HepG2 (cell line): Measurements from ENCODE around the gene ABCC1. TPM values are rescaled to one million over a fixed set of nuclear protein-coding genes. Genes with fewer than 3 reads are reported as not detected.

ENCODE experiments used
- BCL6 ChIP-seq: IDR thresholded peaks from 2 replicates; pipeline ENCODE4 v1.6.1; 2016; ENCODE audit warnings: missing genetic modification reagents, missing compliant biosample characterization
- HMG20B ChIP-seq: conservative IDR thresholded peaks from 2 replicates; pipeline ENCODE4 v1.6.1; 2016; ENCODE audit warnings: missing genetic modification reagents, missing compliant biosample characterization
- SYNCRIP ChIP-seq: fragments of 200-400 bp; formaldehyde crosslinking; IDR thresholded peaks from 2 replicates; pipeline ENCODE4 v1.6.1; 2018; ENCODE audit warnings: mild to moderate bottlenecking, low read depth, low read length; ENCODE audit not compliant: insufficient read depth
- ZFP36L2 ChIP-seq: sonication (generic); formaldehyde crosslinking; IDR thresholded peaks from 2 replicates; pipeline ENCODE4 v1.4.0; 2020; ENCODE audit warnings: missing genetic modification reagents
- ZNF136 ChIP-seq: sonication (generic); formaldehyde crosslinking; IDR thresholded peaks from 2 replicates; pipeline ENCODE4 v1.8.1; 2022; ENCODE audit warnings: low read depth, mild to moderate bottlenecking, moderate library complexity, missing genetic modification reagents
- ZNF460 ChIP-seq: sonication (generic); formaldehyde crosslinking; IDR thresholded peaks from 2 replicates; pipeline ENCODE4 v1.5.1; 2020; ENCODE audit warnings: missing genetic modification reagents, mild to moderate bottlenecking, borderline replicate concordance
- ZNF562 ChIP-seq: sonication (generic); formaldehyde crosslinking; IDR thresholded peaks from 2 replicates; pipeline ENCODE4 v1.8.0; 2022; ENCODE audit warnings: missing genetic modification reagents, borderline replicate concordance
- ZNF577 ChIP-seq: sonication (generic); formaldehyde crosslinking; IDR thresholded peaks from 2 replicates; pipeline ENCODE4 v1.4.0; 2020; ENCODE audit warnings: mild to moderate bottlenecking, low read depth, missing genetic modification reagents, borderline replicate concordance
- polyA plus RNA-seq, 8 experiments: library from polyadenylated mRNA; depleted of rRNA in 3 of 8; stranded (reverse) in 7 of 8; unstranded in 1 of 8; fragments of >200 nt; fragmentation: Illumina TruSeq in 4 of 8; extraction: Trizol in 4 of 8; gene quantifications; 2 replicates each; pipeline versions ENCODE4 v1.2.1 to v1.2.3, GENCODE V29; 2011 to 2016; ENCODE audit warnings: low read depth in 4 of 8, missing spikeins in 1 of 8, mixed read lengths in 1 of 8; ENCODE audit not compliant: insufficient read depth in 1 of 8
- total RNA-seq, 5 experiments: library from RNA; depleted of rRNA; stranded (reverse); fragments of >200 nt; fragmentation: Illumina TruSeq; extraction: Trizol; gene quantifications; 2 replicates each; pipeline ENCODE4 v1.2.3, GENCODE V29; 2016; ENCODE audit warnings: low read depth in 1 of 5
- TF ChIP-seq, protein P1 (sequence below), 2 experiments: fragments of 450-650 bp in 1 of 2; sonication (generic) in 1 of 2; formaldehyde crosslinking in 1 of 2; IDR thresholded peaks; 2 replicates each; pipeline versions ENCODE4 v1.6.1 to v1.8.0; 2016 to 2022; ENCODE audit warnings: antibody characterized with exemption in 1 of 2, mild to moderate bottlenecking in 1 of 2, missing genetic modification reagents in 1 of 2
- TF ChIP-seq, protein P2 (sequence below): IDR thresholded peaks from 2 replicates; pipeline ENCODE4 v1.4.0; 2020; ENCODE audit warnings: mild to moderate bottlenecking, missing genetic modification reagents
- TF ChIP-seq, protein P3 (sequence below): sonication (generic); formaldehyde crosslinking; IDR thresholded peaks from 2 replicates; pipeline ENCODE4 v1.5.1; 2020; ENCODE audit warnings: mild to moderate bottlenecking, moderate library complexity, missing genetic modification reagents
- TF ChIP-seq, protein P4 (sequence below): sonication (generic); formaldehyde crosslinking; IDR thresholded peaks from 2 replicates; pipeline ENCODE4 v1.8.0; 2022; ENCODE audit warnings: missing genetic modification reagents, low read depth, mild to moderate bottlenecking, borderline replicate concordance

Gene ABCC1
- total and polyA plus RNA-seq, 2 of the 13 experiments (the other 11 are each of a cell fraction or from before 2014, with no cell fraction given): 13.0 to 30.6 TPM

DNA sequence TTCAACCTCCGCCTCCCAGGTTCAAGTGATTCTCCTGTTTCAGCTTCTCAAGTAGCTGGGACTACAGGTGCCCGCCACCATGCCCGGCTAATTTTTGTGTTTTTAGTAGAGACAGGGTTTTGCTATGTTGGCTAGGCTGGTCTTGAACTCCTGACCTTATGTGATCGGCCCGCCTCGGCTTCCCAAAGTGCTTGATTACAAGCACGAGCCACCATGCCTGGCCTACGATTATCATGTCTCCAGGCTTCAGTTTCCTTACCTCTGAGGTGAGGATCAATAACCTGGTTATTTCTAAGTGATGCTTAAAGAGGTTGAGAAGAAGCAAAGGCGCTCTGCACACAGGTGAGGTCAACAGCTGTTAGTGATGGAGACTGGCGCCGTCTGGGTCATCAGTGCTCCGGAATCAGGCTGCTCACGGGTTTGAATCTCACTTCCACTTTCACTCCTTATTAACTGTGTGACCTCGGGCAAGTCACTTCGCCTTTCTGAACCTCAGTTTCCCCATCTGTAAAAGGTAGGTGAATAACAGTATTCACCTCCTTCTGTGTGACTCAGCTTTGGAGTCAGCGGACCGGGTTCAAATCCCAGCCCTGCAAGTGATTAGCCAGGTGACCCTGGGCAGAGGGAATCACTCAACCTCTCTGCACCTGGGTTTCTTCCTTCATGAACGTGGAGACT lies 745 bp upstream of the ABCC1 start (continued):
- TF ChIP-seq, protein P1, sequence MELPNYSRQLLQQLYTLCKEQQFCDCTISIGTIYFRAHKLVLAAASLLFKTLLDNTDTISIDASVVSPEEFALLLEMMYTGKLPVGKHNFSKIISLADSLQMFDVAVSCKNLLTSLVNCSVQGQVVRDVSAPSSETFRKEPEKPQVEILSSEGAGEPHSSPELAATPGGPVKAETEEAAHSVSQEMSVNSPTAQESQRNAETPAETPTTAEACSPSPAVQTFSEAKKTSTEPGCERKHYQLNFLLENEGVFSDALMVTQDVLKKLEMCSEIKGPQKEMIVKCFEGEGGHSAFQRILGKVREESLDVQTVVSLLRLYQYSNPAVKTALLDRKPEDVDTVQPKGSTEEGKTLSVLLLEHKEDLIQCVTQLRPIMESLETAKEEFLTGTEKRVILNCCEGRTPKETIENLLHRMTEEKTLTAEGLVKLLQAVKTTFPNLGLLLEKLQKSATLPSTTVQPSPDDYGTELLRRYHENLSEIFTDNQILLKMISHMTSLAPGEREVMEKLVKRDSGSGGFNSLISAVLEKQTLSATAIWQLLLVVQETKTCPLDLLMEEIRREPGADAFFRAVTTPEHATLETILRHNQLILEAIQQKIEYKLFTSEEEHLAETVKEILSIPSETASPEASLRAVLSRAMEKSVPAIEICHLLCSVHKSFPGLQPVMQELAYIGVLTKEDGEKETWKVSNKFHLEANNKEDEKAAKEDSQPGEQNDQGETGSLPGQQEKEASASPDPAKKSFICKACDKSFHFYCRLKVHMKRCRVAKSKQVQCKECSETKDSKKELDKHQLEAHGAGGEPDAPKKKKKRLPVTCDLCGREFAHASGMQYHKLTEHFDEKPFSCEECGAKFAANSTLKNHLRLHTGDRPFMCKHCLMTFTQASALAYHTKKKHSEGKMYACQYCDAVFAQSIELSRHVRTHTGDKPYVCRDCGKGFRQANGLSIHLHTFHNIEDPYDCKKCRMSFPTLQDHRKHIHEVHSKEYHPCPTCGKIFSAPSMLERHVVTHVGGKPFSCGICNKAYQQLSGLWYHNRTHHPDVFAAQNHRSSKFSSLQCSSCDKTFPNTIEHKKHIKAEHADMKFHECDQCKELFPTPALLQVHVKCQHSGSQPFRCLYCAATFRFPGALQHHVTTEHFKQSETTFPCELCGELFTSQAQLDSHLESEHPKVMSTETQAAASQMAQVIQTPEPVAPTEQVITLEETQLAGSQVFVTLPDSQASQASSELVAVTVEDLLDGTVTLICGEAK (IDR thresholded peaks at IDR 0.05): no peak
- TF ChIP-seq, protein P1 (CRISPR knock-in tag; IDR thresholded peaks at IDR 0.05): no peak
- TF ChIP-seq SYNCRIP (no peak), BCL6 (CRISPR knock-in tag) (no peak), ZNF136 (CRISPR knock-in tag) (no peak), ZNF577 (CRISPR knock-in tag) (no peak), HMG20B (CRISPR knock-in tag) (no peak), ZNF460 (CRISPR knock-in tag) (no peak), ZFP36L2 (no peak), ZNF562 (no peak)
- TF ChIP-seq, protein P2, sequence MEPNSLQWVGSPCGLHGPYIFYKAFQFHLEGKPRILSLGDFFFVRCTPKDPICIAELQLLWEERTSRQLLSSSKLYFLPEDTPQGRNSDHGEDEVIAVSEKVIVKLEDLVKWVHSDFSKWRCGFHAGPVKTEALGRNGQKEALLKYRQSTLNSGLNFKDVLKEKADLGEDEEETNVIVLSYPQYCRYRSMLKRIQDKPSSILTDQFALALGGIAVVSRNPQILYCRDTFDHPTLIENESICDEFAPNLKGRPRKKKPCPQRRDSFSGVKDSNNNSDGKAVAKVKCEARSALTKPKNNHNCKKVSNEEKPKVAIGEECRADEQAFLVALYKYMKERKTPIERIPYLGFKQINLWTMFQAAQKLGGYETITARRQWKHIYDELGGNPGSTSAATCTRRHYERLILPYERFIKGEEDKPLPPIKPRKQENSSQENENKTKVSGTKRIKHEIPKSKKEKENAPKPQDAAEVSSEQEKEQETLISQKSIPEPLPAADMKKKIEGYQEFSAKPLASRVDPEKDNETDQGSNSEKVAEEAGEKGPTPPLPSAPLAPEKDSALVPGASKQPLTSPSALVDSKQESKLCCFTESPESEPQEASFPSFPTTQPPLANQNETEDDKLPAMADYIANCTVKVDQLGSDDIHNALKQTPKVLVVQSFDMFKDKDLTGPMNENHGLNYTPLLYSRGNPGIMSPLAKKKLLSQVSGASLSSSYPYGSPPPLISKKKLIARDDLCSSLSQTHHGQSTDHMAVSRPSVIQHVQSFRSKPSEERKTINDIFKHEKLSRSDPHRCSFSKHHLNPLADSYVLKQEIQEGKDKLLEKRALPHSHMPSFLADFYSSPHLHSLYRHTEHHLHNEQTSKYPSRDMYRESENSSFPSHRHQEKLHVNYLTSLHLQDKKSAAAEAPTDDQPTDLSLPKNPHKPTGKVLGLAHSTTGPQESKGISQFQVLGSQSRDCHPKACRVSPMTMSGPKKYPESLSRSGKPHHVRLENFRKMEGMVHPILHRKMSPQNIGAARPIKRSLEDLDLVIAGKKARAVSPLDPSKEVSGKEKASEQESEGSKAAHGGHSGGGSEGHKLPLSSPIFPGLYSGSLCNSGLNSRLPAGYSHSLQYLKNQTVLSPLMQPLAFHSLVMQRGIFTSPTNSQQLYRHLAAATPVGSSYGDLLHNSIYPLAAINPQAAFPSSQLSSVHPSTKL (CRISPR knock-in tag): no peak
- TF ChIP-seq, protein P3, sequence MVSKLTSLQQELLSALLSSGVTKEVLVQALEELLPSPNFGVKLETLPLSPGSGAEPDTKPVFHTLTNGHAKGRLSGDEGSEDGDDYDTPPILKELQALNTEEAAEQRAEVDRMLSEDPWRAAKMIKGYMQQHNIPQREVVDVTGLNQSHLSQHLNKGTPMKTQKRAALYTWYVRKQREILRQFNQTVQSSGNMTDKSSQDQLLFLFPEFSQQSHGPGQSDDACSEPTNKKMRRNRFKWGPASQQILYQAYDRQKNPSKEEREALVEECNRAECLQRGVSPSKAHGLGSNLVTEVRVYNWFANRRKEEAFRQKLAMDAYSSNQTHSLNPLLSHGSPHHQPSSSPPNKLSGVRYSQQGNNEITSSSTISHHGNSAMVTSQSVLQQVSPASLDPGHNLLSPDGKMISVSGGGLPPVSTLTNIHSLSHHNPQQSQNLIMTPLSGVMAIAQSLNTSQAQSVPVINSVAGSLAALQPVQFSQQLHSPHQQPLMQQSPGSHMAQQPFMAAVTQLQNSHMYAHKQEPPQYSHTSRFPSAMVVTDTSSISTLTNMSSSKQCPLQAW (CRISPR knock-in tag): 0 out of 2 replicates have a peak, but pooled peaks have one; percentile 79
- TF ChIP-seq, protein P4, sequence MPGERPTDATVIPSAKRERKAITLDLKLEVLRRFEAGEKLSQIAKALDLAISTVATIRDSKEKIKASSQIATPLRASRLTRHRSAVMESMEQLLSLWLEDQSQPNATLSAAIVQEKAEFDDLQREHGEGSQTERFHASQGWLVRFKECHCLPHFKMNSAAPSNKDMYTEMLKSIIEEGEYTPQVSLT: no peak
